Pancreas (tissue), 10 donors: ENCODE measurements around the gene MYO1E. TPM values are rescaled to one million over a fixed set of nuclear protein-coding genes. Genes with fewer than 3 reads are reported as not detected.

ENCODE experiments used
- ATAC-seq, 4 donors: fragments of 200-7000 bp; cut with Tn5 transposase; one replicate each; pipeline versions ENCODE4 v1.8.0 to v1.9.1; 2020; ENCODE audit warnings: mild to moderate bottlenecking in 4 of 4, moderate library complexity in 4 of 4
- DNase-seq, 6 donors: peaks; one replicate each; pipeline ENCODE4 v3.0.0-alpha.2; 2020
- FAIRE-seq: peaks from 2 replicates; lab custom pipeline; 2012; peaks lifted over from hg19 to GRCh38; lab: Jason Lieb, UNC
- H3K27ac ChIP-seq, 4 donors: fragments of 200-600 bp; sonication (generic); 1 replicate in 3 of 4; 2 replicates in 1 of 4; pipeline versions ENCODE4 v1.5.0 to v1.8.0; 2020
- H3K27me3 ChIP-seq, 4 donors: fragments of 200-600 bp; one replicate each; pipeline ENCODE4 v1.8.0; 2021
- H3K36me3 ChIP-seq, 3 donors: fragments of 200-600 bp; sonication (generic) in 1 of 3; one replicate each; pipeline versions ENCODE4 v1.5.0 to v1.8.0; 2020 to 2021
- H3K4me1 ChIP-seq, 3 donors: fragments of 200-600 bp; one replicate each; pipeline ENCODE4 v1.8.0; 2021
- H3K4me3 ChIP-seq, 4 donors: fragments of 200-600 bp; sonication (generic) in 2 of 4; one replicate each; pipeline versions ENCODE4 v1.5.0 to v1.8.0; 2020 to 2021
- H3K9me3 ChIP-seq, 4 donors: fragments of 200-600 bp; one replicate each; pipeline ENCODE4 v1.8.0; 2021
- CTCF ChIP-seq, 4 donors: fragments of 200-600 bp; sonication (generic) in 3 of 4; IDR thresholded peaks; one replicate each; pipeline versions ENCODE4 v1.5.0 to v1.8.0; 2021; ENCODE audit warnings: antibody characterized with exemption in 4 of 4
- WGBS, 2 donors: extraction: QIAGEN DNeasy Blood & Tissue Kit; methylation state at CpG; one replicate each; pipeline ENCODE4 v1.1.7; 2013; 5-methylcytosine and 5-hydroxymethylcytosine counted together
- intact Hi-C, 3 donors: fragments of 100-400 bp; cut with DNase I; formaldehyde crosslinking; loops; one replicate each; pipeline versions ENCODE4 v1.11.1 to v1.14.2; 2022
- polyA plus RNA-seq, 2 donors: library from polyadenylated mRNA; stranded (reverse); fragments of 200-250 nt; gene quantifications; one replicate each; pipeline ENCODE4 v1.2.3, GENCODE V29; 2013
- total RNA-seq, 6 donors: library from RNA; stranded (reverse); fragmentation: NEBNext Ultra II Directional in 4 of 6; extraction: Animal tissue kit (Norgen Biotek cat#: 25700) in 4 of 6; gene quantifications; one replicate each; pipeline versions ENCODE4 v1.2.1 to v1.2.4, GENCODE V29; 2021 to 2023
- donor health status: healthy with polysubstance abuse.
- donor health status: DM: no; HTN: no; CAD: no; lungs with moderate emphysema.
- donor health status: DM: no; HTN: no; CAD: no.
- donor health status: control.
- donor health status: control.
- donor health status: Bipolar disorder and iron deficiency.
- donor health status: DM: yes; HTN: yes; CAD: no.
- donor health status: DM: no; HTN: no; CAD: no.
- donor health status: DM: no; HTN: no; CAD: no.
- donor health status: DM: yes; HTN: yes; CAD: no.

Gene MYO1E
- total and polyA plus RNA-seq, 8 donors: 7.8 to 81.1 (median 25.6) TPM

GRCh38 chr15:59303136-59303535 is 69.5 kb downstream of the MYO1E start:
- H3K9me3 ChIP-seq: no peaks in the 10 kb centered on the region
- no peak for TF ChIP-seq CTCF (IDR thresholded peaks at IDR 0.05)
- no peaks in the 10 kb centered on the region for H3K36me3 ChIP-seq
- H3K4me3 ChIP-seq: no peak overlapping the region
- H3K4me1 ChIP-seq: peaks cover 0 to 15% (median 7%) of the 10 kb centered on the region in 3 donors
- H3K27ac ChIP-seq: no peak overlapping the region
- ATAC-seq (no peak), FAIRE-seq (no peak), DNase-seq (no peak)
- 92 to 93% methylated on average over 8 of the region's 8 CpGs for WGBS, 2 donors
- intact Hi-C loops: no loop called here
- H3K27me3 ChIP-seq: no peaks in the 10 kb centered on the region

GRCh38 chr15:59301527-59301926 is 71.1 kb downstream of the MYO1E start:
- intact Hi-C loops: no loop called here
- no peak for TF ChIP-seq CTCF (IDR thresholded peaks at IDR 0.05)
- Histone ChIP-seq H3K27me3 (no peaks in the 10 kb centered on the region), H3K27ac (no peak overlapping the region), H3K36me3 (no peaks in the 10 kb centered on the region), H3K4me1 (peaks cover 0 to 15% (median 7%) of the 10 kb centered on the region in 3 donors), H3K4me3 (no peak overlapping the region), H3K9me3 (no peaks in the 10 kb centered on the region)
- ATAC-seq: no peak
- FAIRE-seq: no peak
- 83 to 91% methylated on average over 6 of the region's 6 CpGs for whole genome bisulfite sequencing, 2 donors
- no peak for DNase-seq

- no peaks in the 10 kb centered on the region for H3K27me3 ChIP-seq
- intact Hi-C loops: no loop called here
- no peak for TF ChIP-seq CTCF (IDR thresholded peaks at IDR 0.05)
- H3K4me1 ChIP-seq: peaks cover 0 to 15% (median 7%) of the 10 kb centered on the region in 3 donors
- ATAC-seq (peak in 1 of 4 donors; percentile 24), DNase-seq (peak in 2 of 6 donors; percentile 50 to 63), FAIRE-seq (no peak)
- no peaks in the 10 kb centered on the region for H3K36me3 ChIP-seq
- no peak overlapping the region for H3K4me3 ChIP-seq
- H3K9me3 ChIP-seq: no peaks in the 10 kb centered on the region
- 66 to 71% methylated on average over 6 of the region's 6 CpGs for WGBS, 2 donors
- peak overlapping the region in 3 of 4 donors; percentile 8 to 65 (median 62) for H3K27ac ChIP-seq
Measured at GRCh38 chr15:59300618-59301139, 72.0 kb downstream of the MYO1E start.

GRCh38 chr15:59299929-59300617 is 72.6 kb downstream of the MYO1E start:
- Histone ChIP-seq H3K27me3 (no peaks in the 10 kb centered on the region), H3K4me3 (no peak overlapping the region), H3K4me1 (peaks cover 0 to 15% (median 7%) of the 10 kb centered on the region in 3 donors), H3K9me3 (no peaks in the 10 kb centered on the region), H3K27ac (peak overlapping the region; percentile 8 to 65 (median 48)), H3K36me3 (no peaks in the 10 kb centered on the region)
- ATAC-seq: peak; percentile 73 to 89 (median 81)
- intact Hi-C loops: no loop called here
- WGBS, 2 donors: 71 to 72% methylated on average over 9 of the region's 9 CpGs
- DNase-seq: peak in 3 of 6 donors; percentile 53 to 70 (median 59)
- FAIRE-seq: no peak
- no peak for TF ChIP-seq CTCF (IDR thresholded peaks at IDR 0.05)

- no peak overlapping the region for H3K4me3 ChIP-seq
- DNase-seq: no peak
- H3K4me1 ChIP-seq: peaks cover 0 to 12% (median 0%) of the 10 kb centered on the region in 3 donors
- no peaks in the 10 kb centered on the region for H3K27me3 ChIP-seq
- no peak for FAIRE-seq
- intact Hi-C loops: no loop called here
- H3K36me3 ChIP-seq: no peaks in the 10 kb centered on the region
- TF ChIP-seq CTCF (IDR thresholded peaks at IDR 0.05): no peak
- H3K27ac ChIP-seq: no peak overlapping the region
- ATAC-seq: no peak
- no peaks in the 10 kb centered on the region for H3K9me3 ChIP-seq
- WGBS, 2 donors: 76 to 84% methylated on average over 3 of the region's 3 CpGs
Measured at GRCh38 chr15:59298854-59299250, 73.8 kb downstream of the MYO1E start.
